Pulmonary artery endothelial cell (primary cell): ENCODE data around the gene RASA3. TPM values are rescaled to one million over a fixed set of nuclear protein-coding genes. Genes with fewer than 3 reads are reported as not detected.

Experiments used
- DNase-seq: peaks from one replicate; pipeline ENCODE4 v3.0.0-alpha.2; 2011; ENCODE audit warnings: low read depth, low spot score
- total RNA-seq: library from RNA; depleted of rRNA; stranded (reverse); fragments of >200 nt; gene quantifications from 2 replicates; pipeline ENCODE4 v1.2.3, GENCODE V29; 2014

The RASA3 gene
- total RNA-seq, 1 donor from 2014 or later = 41.5 TPM

GRCh38 chr13:113942591-113943103 is 189.8 kb downstream of the RASA3 start:
- no peak for DNase-seq

- DNase-seq = no peak
Observed at GRCh38 chr13:113941571-113942191, 190.7 kb downstream of the RASA3 start.

- no peak for DNase-seq
Observed at GRCh38 chr13:113939944-113940297, 192.5 kb downstream of the RASA3 start.

GRCh38 chr13:113939129-113939943 is 193.1 kb downstream of the RASA3 start:
- DNase-seq = no peak

- no peak for DNase-seq
Observed at GRCh38 chr13:113938716-113939115, 193.7 kb downstream of the RASA3 start.

GRCh38 chr13:113938246-113938645 is 194.2 kb downstream of the RASA3 start:
- no peak for DNase-seq

GRCh38 chr13:113937527-113938180 is 194.8 kb downstream of the RASA3 start:
- DNase-seq = no peak

- no peak for DNase-seq
Observed at GRCh38 chr13:113937073-113937472, 195.3 kb downstream of the RASA3 start.

GRCh38 chr13:113936166-113936965 is 196.1 kb downstream of the RASA3 start:
- no peak for DNase-seq

GRCh38 chr13:113935001-113935844 is 197.2 kb downstream of the RASA3 start:
- no peak for DNase-seq

GRCh38 chr13:113934576-113934975 is 197.8 kb downstream of the RASA3 start:
- DNase-seq = no peak

- no peak for DNase-seq
Observed at GRCh38 chr13:113933901-113934300, 198.5 kb downstream of the RASA3 start.

- DNase-seq = no peak
Observed at GRCh38 chr13:113931841-113932459, 200.5 kb downstream of the RASA3 start.

- DNase-seq = no peak
Observed at GRCh38 chr13:113930671-113931637, 201.5 kb downstream of the RASA3 start.

- no peak for DNase-seq
Observed at GRCh38 chr13:113929628-113930615, 202.5 kb downstream of the RASA3 start.

- no peak for DNase-seq
Observed at GRCh38 chr13:113928685-113929627, 203.5 kb downstream of the RASA3 start.
